Stimulated activated naive CD4-positive, alpha-beta T cell (primary cell): Measurements from ENCODE around the gene CD53.
"Not testable (repeated sequence)": the region's sequence is repeated elsewhere in the genome, so short reads cannot be mapped to it uniquely, and the experiment has no call there.

Experiments used
- DNase-seq, 6 experiments: peaks; one replicate each; lab custom pipeline; 2025; lab: John Stamatoyannopoulos, UW

Gene CD53

GRCh38 chr1:110872745-110873720, at the start of gene CD53:
TSS of gene CD53 (plus strand) at chr1:110873148. CDS start at chr1:110891409, 18,261 bp downstream.
- DNase-seq = peak; percentile 22 to 78 (median 62)

GRCh38 chr1:110824192-110824591, 48.8 kb upstream of the CD53 start:
- DNase-seq = no peak

- peak in 4 of 6 experiments; percentile 1 to 70 (median 24) for DNase-seq
Measured at GRCh38 chr1:110829955-110830553, 42.9 kb upstream of the CD53 start.

GRCh38 chr1:110833779-110834178, 39.2 kb upstream of the CD53 start:
- DNase-seq = not testable (repeated sequence)

GRCh38 chr1:110846861-110847260, 26.1 kb upstream of the CD53 start:
- no peak for DNase-seq

- DNase-seq = no peak
Measured at GRCh38 chr1:110850145-110850544, 22.8 kb upstream of the CD53 start.

- no peak for DNase-seq
Measured at GRCh38 chr1:110850627-110851026, 22.3 kb upstream of the CD53 start.

GRCh38 chr1:110853135-110853534, 19.8 kb upstream of the CD53 start:
- no peak for DNase-seq

- no peak for DNase-seq
Measured at GRCh38 chr1:110856410-110856809, 16.5 kb upstream of the CD53 start.

- DNase-seq = no peak
Measured at GRCh38 chr1:110857964-110858948, 14.7 kb upstream of the CD53 start.

- DNase-seq = no peak
Measured at GRCh38 chr1:110859062-110859461, 13.9 kb upstream of the CD53 start.

- no peak for DNase-seq
Measured at GRCh38 chr1:110860174-110860573, 12.8 kb upstream of the CD53 start.

GRCh38 chr1:110860620-110861019, 12.3 kb upstream of the CD53 start:
- not testable (repeated sequence) for DNase-seq

- DNase-seq = not testable (repeated sequence)
Measured at GRCh38 chr1:110861942-110862341, 11.0 kb upstream of the CD53 start.

- DNase-seq = no peak
Measured at GRCh38 chr1:110864287-110864686, 8.7 kb upstream of the CD53 start.

GRCh38 chr1:110870721-110871388, 2.1 kb upstream of the CD53 start:
- DNase-seq = no peak

GRCh38 chr1:110872366-110872744, 593 bp upstream of the CD53 start:
- DNase-seq = peak in 1 of 6 experiments; percentile 34

- no peak for DNase-seq
Measured at GRCh38 chr1:110873856-110874255, 908 bp downstream of the CD53 start.

- DNase-seq = peak in 2 of 6 experiments; percentile 23 to 30
Measured at GRCh38 chr1:110874324-110875215, 1.6 kb downstream of the CD53 start.

- DNase-seq = peak in 5 of 6 experiments; percentile 11 to 63 (median 52)
Measured at GRCh38 chr1:110875216-110875731, 2.3 kb downstream of the CD53 start.
